SH-SY5Y (cell line): ENCODE measurements around the gene RBMS3.

Experiments used
- GATA2 ChIP-seq: IDR thresholded peaks from 2 replicates; pipeline ENCODE4 v1.6.1; 2011; ENCODE audit warnings: mild to moderate bottlenecking, low read depth, low read length
- GATA3 ChIP-seq: IDR thresholded peaks from 2 replicates; pipeline ENCODE4 v1.6.1; 2011; ENCODE audit warnings: low read depth, mild to moderate bottlenecking, low read length, moderate library complexity

- TF ChIP-seq GATA2 = no peak
- TF ChIP-seq GATA3 = no peak
Observed at GRCh38 chr3:29277249-29277648, 3.6 kb upstream of the RBMS3 start.
